Esophagus muscularis mucosa (tissue), 4 donors: ENCODE results near the gene TPSD1.

Experiments used
- EP300 ChIP-seq: sonication (generic); formaldehyde crosslinking; IDR thresholded peaks from one replicate; pipeline ENCODE4 v1.6.1; 2017; ENCODE audit warnings: antibody characterized with exemption
- POLR2A ChIP-seq: fragments of 450-650 bp; IDR thresholded peaks from one replicate; pipeline ENCODE4 v1.6.1; 2017; ENCODE audit warnings: antibody characterized with exemption, moderate library complexity, mild to moderate bottlenecking, low read depth
- POLR2AphosphoS5 ChIP-seq, 2 donors: sonication (generic); formaldehyde crosslinking; IDR thresholded peaks; one replicate each; pipeline ENCODE4 v1.6.1; 2017; ENCODE audit warnings: antibody characterized with exemption in 2 of 2
- TF ChIP-seq, protein P1 (sequence below), 3 experiments: fragments of 200-600 bp in 2 of 3; fragments of 450-650 bp in 1 of 3; sonication (generic) in 2 of 3; IDR thresholded peaks; one replicate each; pipeline ENCODE4 v1.5.1; 2017 to 2019; ENCODE audit warnings: antibody characterized with exemption in 3 of 3, mild to moderate bottlenecking in 2 of 3, moderate library complexity in 1 of 3

DNA sequence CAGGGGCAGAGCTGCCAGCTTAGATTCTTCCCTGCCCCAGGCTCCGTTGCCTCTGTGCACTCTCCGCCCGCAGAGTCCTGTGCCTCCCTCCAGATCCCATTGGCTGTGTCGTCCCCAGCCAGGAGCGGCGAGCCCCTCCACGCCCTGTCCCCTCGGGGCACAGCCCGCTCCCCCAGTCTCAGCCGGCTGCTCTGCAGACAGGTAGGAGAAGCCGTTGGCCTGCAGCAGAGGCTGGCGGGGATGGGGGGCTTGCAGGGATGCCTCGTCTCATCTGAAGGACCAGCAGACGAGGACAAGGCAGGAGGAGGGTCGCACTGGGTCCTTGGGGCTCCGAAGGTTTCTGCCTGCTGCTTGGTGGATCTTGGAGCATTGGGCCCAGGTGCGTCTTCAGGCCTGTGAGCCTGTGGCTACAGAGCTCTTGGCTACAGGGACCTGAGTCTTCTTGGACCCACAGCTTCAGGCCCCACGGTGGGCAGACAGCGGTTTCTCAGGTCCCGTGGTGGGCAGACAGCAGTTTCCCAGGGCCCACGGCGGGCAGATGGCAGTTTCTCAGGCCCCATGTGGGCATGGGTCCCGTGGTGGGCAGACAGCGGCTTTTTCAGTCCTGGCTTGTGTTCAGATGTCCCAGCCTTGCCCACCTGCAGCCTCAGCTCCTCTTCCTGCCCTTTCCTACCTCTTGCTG is 36.8 kb upstream of the TPSD1 start:
- TF ChIP-seq EP300 (no peak), POLR2A (no peak), POLR2AphosphoS5 (IDR thresholded peaks at IDR 0.05) (no peak)
- TF ChIP-seq, protein P1, sequence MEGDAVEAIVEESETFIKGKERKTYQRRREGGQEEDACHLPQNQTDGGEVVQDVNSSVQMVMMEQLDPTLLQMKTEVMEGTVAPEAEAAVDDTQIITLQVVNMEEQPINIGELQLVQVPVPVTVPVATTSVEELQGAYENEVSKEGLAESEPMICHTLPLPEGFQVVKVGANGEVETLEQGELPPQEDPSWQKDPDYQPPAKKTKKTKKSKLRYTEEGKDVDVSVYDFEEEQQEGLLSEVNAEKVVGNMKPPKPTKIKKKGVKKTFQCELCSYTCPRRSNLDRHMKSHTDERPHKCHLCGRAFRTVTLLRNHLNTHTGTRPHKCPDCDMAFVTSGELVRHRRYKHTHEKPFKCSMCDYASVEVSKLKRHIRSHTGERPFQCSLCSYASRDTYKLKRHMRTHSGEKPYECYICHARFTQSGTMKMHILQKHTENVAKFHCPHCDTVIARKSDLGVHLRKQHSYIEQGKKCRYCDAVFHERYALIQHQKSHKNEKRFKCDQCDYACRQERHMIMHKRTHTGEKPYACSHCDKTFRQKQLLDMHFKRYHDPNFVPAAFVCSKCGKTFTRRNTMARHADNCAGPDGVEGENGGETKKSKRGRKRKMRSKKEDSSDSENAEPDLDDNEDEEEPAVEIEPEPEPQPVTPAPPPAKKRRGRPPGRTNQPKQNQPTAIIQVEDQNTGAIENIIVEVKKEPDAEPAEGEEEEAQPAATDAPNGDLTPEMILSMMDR (IDR thresholded peaks at IDR 0.05) = no peak
